DOHH2 (cell line): ENCODE results near the gene DENR.
"Not testable (repeated sequence)": the region's sequence is repeated elsewhere in the genome, so short reads cannot be mapped to it uniquely, and the experiment has no call there.

Experiments used
- H3F3A ChIP-seq: fragments of 200-600 bp; sonication (generic), shearing (Covaris generic); 2 replicates; pipeline ENCODE4 v1.6.0; 2016; ENCODE audit warnings: antibody characterized with exemption, mild to moderate bottlenecking; ENCODE audit not compliant: control insufficient read depth, insufficient read depth
- H3K27ac ChIP-seq: fragments of 200-600 bp; sonication (generic); 2 replicates; pipeline ENCODE4 v1.5.1; 2014; ENCODE audit warnings: low read depth, mild to moderate bottlenecking, low read length, moderate library complexity
- H3K27me3 ChIP-seq: fragments of 200-600 bp; sonication (generic); 2 replicates; pipeline ENCODE4 v1.6.1; 2014; ENCODE audit warnings: mild to moderate bottlenecking, low read length, mixed read lengths; ENCODE audit not compliant: control insufficient read depth
- H3K36me3 ChIP-seq: fragments of 200-600 bp; sonication (generic); 2 replicates; pipeline ENCODE4 v1.6.1; 2014; ENCODE audit warnings: mild to moderate bottlenecking, low read length, moderate library complexity, mixed read lengths; ENCODE audit not compliant: control insufficient read depth
- H3K4me1 ChIP-seq: fragments of 200-600 bp; sonication (generic); 2 replicates; pipeline ENCODE4 v1.6.1; 2014; ENCODE audit warnings: mild to moderate bottlenecking, low read length, mixed read lengths; ENCODE audit not compliant: control insufficient read depth
- H3K4me2 ChIP-seq: fragments of 200-600 bp; sonication (generic); 2 replicates; pipeline ENCODE4 v1.6.0; 2014; ENCODE audit warnings: mild to moderate bottlenecking, low read length, moderate library complexity
- H3K4me3 ChIP-seq: fragments of 200-600 bp; sonication (generic); 2 replicates; pipeline ENCODE4 v1.5.1; 2014; ENCODE audit warnings: mild to moderate bottlenecking, low read length, mixed read lengths
- H3K79me2 ChIP-seq: fragments of 200-600 bp; sonication (generic); 2 replicates; pipeline ENCODE4 v1.6.1; 2014; ENCODE audit warnings: mild to moderate bottlenecking, low read length, mixed read lengths; ENCODE audit not compliant: control insufficient read depth
- H3K9me2 ChIP-seq: fragments of 200-600 bp; sonication (generic); replicated peaks from 2 replicates; pipeline ENCODE4 v1.6.1; 2014; ENCODE audit warnings: mild to moderate bottlenecking, low read length, mixed read lengths; ENCODE audit not compliant: control insufficient read depth
- H3K9me3 ChIP-seq: fragments of 200-600 bp; sonication (generic); 2 replicates; pipeline ENCODE4 v1.6.1; 2014; ENCODE audit warnings: antibody characterized with exemption, low read length, mixed read lengths; ENCODE audit not compliant: control insufficient read depth, insufficient read depth
- H4K20me1 ChIP-seq: fragments of 200-600 bp; sonication (generic); 2 replicates; pipeline ENCODE4 v1.6.0; 2014; ENCODE audit warnings: low read depth, mild to moderate bottlenecking, antibody characterized with exemption, low read length, moderate library complexity; ENCODE audit not compliant: control insufficient read depth, insufficient read depth
- CTCF ChIP-seq: fragments of 200-600 bp; sonication (generic); IDR thresholded peaks from one replicate; pipeline ENCODE4 v1.5.1; 2014; ENCODE audit warnings: antibody characterized with exemption, mild to moderate bottlenecking, low read depth, low read length; ENCODE audit not compliant: poor library complexity, severe bottlenecking
- EZH2phosphoT487 ChIP-seq: fragments of 200-600 bp; sonication (generic); IDR thresholded peaks from 2 replicates; pipeline ENCODE4 v1.6.1; 2017; ENCODE audit warnings: borderline replicate concordance, mild to moderate bottlenecking, antibody characterized with exemption, low read length, moderate library complexity, mixed read lengths

DENR gene

GRCh38 chr12:122752464-122753318 lies at the start of gene DENR:
DENR (plus strand) TSS chr12:122752824; CDS start chr12:122753702, 878 bp downstream.
- Histone ChIP-seq H3K4me3 (peak within 1 kb of the TSS; percentile 86), H3K4me2 (peak within 1 kb of the TSS; percentile 83), H3K9me3 (no peaks in the 10 kb centered on the region), H3K79me2 (peaks cover 47% of the 10 kb centered on the region), H3F3A (peaks cover 6% of the 10 kb centered on the region), H3K27ac (peak within 1 kb of the TSS; percentile 62), H3K9me2 (no peaks in the 10 kb centered on the region), H3K36me3 (peaks cover 49% of the 10 kb centered on the region), H3K4me1 (peaks cover 48% of the 10 kb centered on the region), H4K20me1 (peaks cover 4% of the 10 kb centered on the region; the same call in 1 of the 2 replicates), H3K27me3 (no peaks in the 10 kb centered on the region)
- TF ChIP-seq EZH2phosphoT487 (no peak), CTCF (peak; percentile 89)

- H3K4me2 ChIP-seq, H3K4me1 ChIP-seq, H3K9me2 ChIP-seq, H3K9me3 ChIP-seq, H3K36me3 ChIP-seq, H4K20me1 ChIP-seq, H3K79me2 ChIP-seq, H3K27me3 ChIP-seq, H3K4me3 ChIP-seq, H3K27ac ChIP-seq, H3F3A ChIP-seq: not testable (repeated sequence)
Observed at GRCh38 chr12:122702890-122703611, 49.6 kb upstream of the DENR start, which contains the start of gene HCAR2. HCAR2 (minus strand) TSS chr12:122703357; CDS start chr12:122703283, 74 bp downstream.

- H3K79me2 ChIP-seq, H3K36me3 ChIP-seq, H3K27ac ChIP-seq, H3K9me2 ChIP-seq, H3K9me3 ChIP-seq, H3K4me3 ChIP-seq, H3F3A ChIP-seq, H3K4me2 ChIP-seq, H4K20me1 ChIP-seq, H3K4me1 ChIP-seq, H3K27me3 ChIP-seq: not testable (repeated sequence)
Observed at GRCh38 chr12:122703841-122704240, 48.8 kb upstream of the DENR start.

- not testable (repeated sequence) for H3K27ac ChIP-seq, H4K20me1 ChIP-seq, H3K36me3 ChIP-seq, H3K9me2 ChIP-seq, H3F3A ChIP-seq, H3K4me1 ChIP-seq, H3K9me3 ChIP-seq, H3K27me3 ChIP-seq, H3K4me2 ChIP-seq, H3K4me3 ChIP-seq, H3K79me2 ChIP-seq
Observed at GRCh38 chr12:122709287-122709686, 43.3 kb upstream of the DENR start.

- H4K20me1 ChIP-seq, H3K4me1 ChIP-seq, H3K9me2 ChIP-seq, H3K9me3 ChIP-seq, H3K4me2 ChIP-seq, H3K27me3 ChIP-seq, H3K79me2 ChIP-seq, H3K4me3 ChIP-seq, H3F3A ChIP-seq, H3K36me3 ChIP-seq, H3K27ac ChIP-seq: not testable (repeated sequence)
Observed at GRCh38 chr12:122710341-122710740, 42.3 kb upstream of the DENR start.

GRCh38 chr12:122711266-122711665 lies 41.4 kb upstream of the DENR start:
- not testable (repeated sequence) for H3F3A ChIP-seq, H3K4me3 ChIP-seq, H3K9me3 ChIP-seq, H3K4me1 ChIP-seq, H3K27ac ChIP-seq, H3K4me2 ChIP-seq, H3K36me3 ChIP-seq, H3K9me2 ChIP-seq, H4K20me1 ChIP-seq, H3K79me2 ChIP-seq, H3K27me3 ChIP-seq

- not testable (repeated sequence) for H3F3A ChIP-seq, H3K9me3 ChIP-seq, H3K79me2 ChIP-seq, H3K9me2 ChIP-seq, H3K4me2 ChIP-seq, H3K27ac ChIP-seq, H4K20me1 ChIP-seq, H3K4me3 ChIP-seq, H3K27me3 ChIP-seq, H3K36me3 ChIP-seq
- peaks cover 14% of the 10 kb centered on the region for H3K4me1 ChIP-seq
Observed at GRCh38 chr12:122713491-122714188, 39.0 kb upstream of the DENR start.
